Measurements from ENCODE around the gene MED17. TPM values are rescaled to one million over a fixed set of nuclear protein-coding genes. Genes with fewer than 3 reads are reported as not detected.
A peak's percentile ranks its signal among the peaks of the same experiment; 100 is the strongest.
"Not testable (repeated sequence)": the region's sequence is repeated elsewhere in the genome, so short reads cannot be mapped to it uniquely, and the experiment has no call there.

MED17 gene
- total and polyA plus RNA-seq, 3 experiments from 2014 or later: 25.1 to 42.8 (median 39.4) TPM

- peaks cover 39% of the 10 kb centered on the region for H3K36me3 ChIP-seq (ENCODE audit: insufficient read depth, low read length)
- peak in 4 of 5 donors; percentile 21 to 50 (median 28) for DNase-seq
- Mint-ChIP-seq H3K4me3 (peak overlapping the region; percentile 98 to 100 (median 100)), H3K27me3 (peaks cover 0 to 5% of the 10 kb centered on the region in 2 donors), H3K36me3 (peaks cover 0 to 70% (median 17%) of the 10 kb centered on the region in 3 donors), H3K9me3 (peaks cover 0 to 1% (median 0%) of the 10 kb centered on the region in 5 donors), H3K4me1 (peaks cover 73 to 83% (median 78%) of the 10 kb centered on the region in 3 donors), H3K27ac (peak overlapping the region; percentile 90 to 100 (median 100))
- CTCF ChIA-PET: interaction anchor here (0.7 to 3.7 kb wide), 2 partner anchors 9 to 43 kb away, joined by 3 to 32 read pairs; partner anchors contain the start of gene MED17
- H3K27me3 ChIP-seq (ENCODE audit: insufficient read depth, low read length, poor library complexity, severe bottlenecking): no peaks in the 10 kb centered on the region
- peak overlapping the region; percentile 95 for H3K4me3 ChIP-seq (ENCODE audit: low read length)
- H3K4me1 ChIP-seq (ENCODE audit: insufficient read depth, low read length): peaks cover 63% of the 10 kb centered on the region
- POLR2A ChIA-PET: interaction anchor here (0.7 to 4.6 kb wide), 7 partner anchors 42 to 1955 kb away, joined by 3 to 93 read pairs (median 4); partner anchors contain the start of genes CEP295, MED17, SESN3 and SRSF8
- no peaks in the 10 kb centered on the region for H3K9me3 ChIP-seq (ENCODE audit: low read length)
- H3K27ac ChIP-seq (ENCODE audit: low read depth, low read length): peak overlapping the region; percentile 94
Observed at GRCh38 chr11:93740031-93740729, 43.9 kb upstream of the MED17 start.

DNA sequence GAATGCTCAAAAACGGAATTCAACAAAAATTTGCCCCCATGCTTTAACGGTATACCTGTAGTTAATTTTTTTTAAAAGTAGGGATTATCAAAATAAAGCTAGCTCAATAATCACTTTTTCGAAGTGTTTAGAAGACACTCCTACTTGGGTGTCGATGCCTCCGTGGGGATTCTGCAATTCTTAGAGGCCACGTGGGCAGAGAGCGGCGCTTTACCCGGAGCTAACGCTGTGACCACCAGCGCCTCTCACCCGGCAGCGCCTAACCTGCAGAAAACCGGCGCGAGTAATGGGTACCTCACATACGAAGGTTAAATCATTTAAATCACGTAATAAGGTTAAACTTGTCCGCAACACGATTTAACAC, 43.4 kb upstream of the MED17 start:
- no peaks in the 10 kb centered on the region for H3K27me3 ChIP-seq (ENCODE audit: insufficient read depth, low read length, poor library complexity, severe bottlenecking)
- ChIA-PET CTCF (interaction anchor here (0.7 to 3.7 kb wide), 2 partner anchors 9 to 43 kb away, joined by 3 to 32 read pairs; partner anchors contain the start of gene MED17), POLR2A (interaction anchor here (0.7 to 4.6 kb wide), 10 partner anchors 41 to 1955 kb away, joined by 3 to 93 read pairs (median 4); partner anchors contain the start of genes CEP295, MED17, PANX1 and SESN3)
- peak in 4 of 5 donors; percentile 43 to 77 (median 54) for DNase-seq
- Mint-ChIP-seq H3K9me3 (peaks cover 0 to 1% (median 0%) of the 10 kb centered on the region in 5 donors), H3K27ac (peak overlapping the region; percentile 90 to 100 (median 100)), H3K4me1 (peaks cover 71 to 80% (median 75%) of the 10 kb centered on the region in 3 donors), H3K27me3 (peaks cover 0 to 5% of the 10 kb centered on the region in 2 donors), H3K36me3 (peaks cover 0 to 65% (median 16%) of the 10 kb centered on the region in 3 donors), H3K4me3 (peak overlapping the region; percentile 98 to 100 (median 100))
- no peaks in the 10 kb centered on the region for H3K9me3 ChIP-seq (ENCODE audit: low read length)
- peak overlapping the region; percentile 94 for H3K27ac ChIP-seq (ENCODE audit: low read depth, low read length)
- H3K4me3 ChIP-seq (ENCODE audit: low read length): peak overlapping the region; percentile 95
- H3K4me1 ChIP-seq (ENCODE audit: insufficient read depth, low read length): peaks cover 58% of the 10 kb centered on the region
- H3K36me3 ChIP-seq (ENCODE audit: insufficient read depth, low read length): peaks cover 33% of the 10 kb centered on the region

DNA sequence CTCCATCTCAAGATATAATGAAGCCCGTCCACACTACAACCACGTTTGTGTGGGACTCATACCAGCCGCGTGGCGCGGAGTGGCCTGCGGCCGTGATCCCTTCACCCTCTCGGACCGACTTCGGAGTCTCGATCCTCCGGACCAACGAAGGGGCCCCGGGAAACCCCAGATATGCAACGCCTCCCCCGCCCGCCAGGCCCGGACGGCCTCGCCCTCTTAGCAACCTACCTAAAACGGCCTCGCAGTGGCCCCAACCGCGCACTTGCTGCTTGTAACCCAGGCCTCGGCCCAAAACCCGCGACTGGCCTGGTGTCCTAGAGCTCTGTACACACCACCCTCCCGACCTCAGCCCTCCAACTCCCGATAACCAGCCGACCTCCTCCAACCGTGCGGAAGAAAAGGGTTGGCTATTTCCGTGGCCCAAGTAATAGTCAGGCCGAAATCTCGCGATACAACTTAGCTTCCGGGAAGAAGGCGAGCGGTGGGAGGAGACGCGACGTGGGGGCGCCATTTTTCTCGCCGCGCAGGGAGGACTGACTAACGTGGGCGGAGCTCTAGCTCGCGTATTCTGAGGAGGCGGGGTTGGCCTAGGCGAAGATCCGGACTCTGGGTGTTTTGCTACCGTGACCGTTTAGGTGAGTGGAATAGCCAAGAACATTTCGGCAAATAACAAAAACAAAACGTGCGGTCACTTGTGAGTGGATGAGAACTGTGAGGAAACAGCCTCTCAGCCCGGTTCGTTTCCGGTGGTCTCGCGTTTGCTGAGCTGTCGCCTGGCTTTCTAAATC, 42.8 kb upstream of the MED17 start, which contains the start of the genes C11orf54 and TAF1D:
Gene C11orf54 (plus strand): TSS at position 579 of the 788 bp plus-strand sequence. CDS start 5,722 bp downstream, outside the sequence.
Gene TAF1D (minus strand): TSS at position 402 of the 788 bp plus-strand sequence. CDS start 2,191 bp downstream, outside the sequence.
- peaks cover 65 to 78% (median 73%) of the 10 kb centered on the region in 3 donors for H3K4me1 Mint-ChIP-seq
- peaks cover 28% of the 10 kb centered on the region for H3K36me3 ChIP-seq (ENCODE audit: insufficient read depth, low read length)
- peaks cover 52% of the 10 kb centered on the region for H3K4me1 ChIP-seq (ENCODE audit: insufficient read depth, low read length)
- peak within 1 kb of the TSS; percentile 90 to 100 (median 100) for H3K27ac Mint-ChIP-seq
- H3K4me3 ChIP-seq (ENCODE audit: low read length): peak within 1 kb of the TSS; percentile 95
- H3K4me3 Mint-ChIP-seq: peak within 1 kb of the TSS; percentile 98 to 100 (median 100)
- peaks cover 0 to 60% (median 13%) of the 10 kb centered on the region in 3 donors for H3K36me3 Mint-ChIP-seq
- POLR2A ChIA-PET: interaction anchor here (0.7 to 4.6 kb wide), 14 partner anchors 10 to 1490 kb away, joined by 3 to 93 read pairs (median 4); partner anchors contain the start of genes CEP295, FUT4, MED17 and PANX1
- no peaks in the 10 kb centered on the region for H3K9me3 ChIP-seq (ENCODE audit: low read length)
- CTCF ChIA-PET: interaction anchor here (0.6 to 3.7 kb wide), 3 partner anchors 10 to 52 kb away, joined by 3 to 32 read pairs (median 4); partner anchors contain the start of gene MED17
- peak; percentile 95 to 98 (median 96) for DNase-seq
- no peaks in the 10 kb centered on the region for H3K27me3 ChIP-seq (ENCODE audit: insufficient read depth, low read length, poor library complexity, severe bottlenecking)
- peaks cover 0 to 1% (median 0%) of the 10 kb centered on the region in 5 donors for H3K9me3 Mint-ChIP-seq
- peaks cover 0 to 5% of the 10 kb centered on the region in 2 donors for H3K27me3 Mint-ChIP-seq
- peak within 1 kb of the TSS; percentile 94 for H3K27ac ChIP-seq (ENCODE audit: low read depth, low read length)

DNA sequence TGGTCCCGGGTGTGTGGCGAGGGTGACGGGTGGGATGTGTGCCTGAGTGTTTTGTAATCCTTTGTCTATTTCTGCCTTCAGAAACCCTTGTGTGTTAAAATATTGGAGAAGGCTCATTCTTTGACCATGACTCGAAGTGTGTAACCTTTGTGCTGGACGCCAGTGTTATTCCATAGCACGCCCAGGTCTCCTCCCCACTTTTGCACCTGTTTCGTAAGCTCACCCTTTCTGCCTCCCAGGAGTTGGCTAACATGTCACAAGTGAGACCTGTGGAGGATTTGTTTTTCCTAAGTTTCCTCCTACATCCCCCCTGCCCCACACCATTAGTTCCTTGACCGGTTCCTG, 42.2 kb upstream of the MED17 start:
- Histone ChIP-seq H3K36me3 (ENCODE audit: insufficient read depth, low read length) (peaks cover 22% of the 10 kb centered on the region), H3K4me3 (ENCODE audit: low read length) (peak overlapping the region; percentile 95), H3K4me1 (ENCODE audit: insufficient read depth, low read length) (peaks cover 46% of the 10 kb centered on the region), H3K27me3 (ENCODE audit: insufficient read depth, low read length, poor library complexity, severe bottlenecking) (no peaks in the 10 kb centered on the region), H3K27ac (ENCODE audit: low read depth, low read length) (peak overlapping the region; percentile 94), H3K9me3 (ENCODE audit: low read length) (no peaks in the 10 kb centered on the region)
- Mint-ChIP-seq H3K4me1 (peaks cover 59 to 74% (median 70%) of the 10 kb centered on the region in 3 donors), H3K27ac (peak overlapping the region; percentile 90 to 100 (median 100)), H3K4me3 (peak overlapping the region; percentile 98 to 100 (median 100)), H3K36me3 (peaks cover 0 to 57% (median 11%) of the 10 kb centered on the region in 3 donors), H3K27me3 (peaks cover 0 to 5% of the 10 kb centered on the region in 2 donors), H3K9me3 (peaks cover 0 to 1% (median 0%) of the 10 kb centered on the region in 5 donors)
- POLR2A ChIA-PET: interaction anchor here (0.7 to 4.6 kb wide), 12 partner anchors 10 to 1325 kb away, joined by 3 to 93 read pairs (median 4); partner anchors contain the start of genes CEP295, FUT4, MED17 and PANX1
- CTCF ChIA-PET: interaction anchor here (3.7 kb wide), 1 partner anchor 41 kb away, joined by 32 read pairs; the partner anchor contains the start of gene MED17
- no peak for DNase-seq

DNA sequence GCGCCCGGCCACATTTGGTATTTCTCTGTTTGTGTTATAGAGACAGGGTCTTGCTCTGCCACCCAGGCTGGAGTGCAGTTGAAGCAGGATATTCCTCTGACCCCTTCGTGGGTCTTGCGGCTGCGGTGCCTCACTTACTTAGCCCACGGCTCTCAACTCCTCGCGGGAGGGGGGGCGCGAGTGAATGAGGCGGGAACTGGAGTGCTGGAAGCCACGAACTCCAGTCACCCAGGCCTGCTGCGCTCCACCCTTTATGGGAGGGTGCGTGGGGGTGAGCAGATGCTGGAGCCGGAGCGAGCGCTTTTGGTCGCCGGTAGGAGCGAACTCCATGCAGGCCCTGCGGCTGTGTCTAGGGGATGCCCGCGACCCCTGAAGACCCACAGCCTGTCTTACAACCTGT, 40.8 kb upstream of the MED17 start:
- no peaks in the 10 kb centered on the region for H3K27me3 ChIP-seq (ENCODE audit: insufficient read depth, low read length, poor library complexity, severe bottlenecking)
- ChIA-PET POLR2A (no interaction called here), CTCF (interaction anchor here (3.7 kb wide), 1 partner anchor 40 kb away, joined by 32 read pairs; the partner anchor contains the start of gene MED17)
- peaks cover 8% of the 10 kb centered on the region for H3K36me3 ChIP-seq (ENCODE audit: insufficient read depth, low read length)
- no peak overlapping the region for H3K4me3 ChIP-seq (ENCODE audit: low read length)
- H3K4me1 ChIP-seq (ENCODE audit: insufficient read depth, low read length): peaks cover 32% of the 10 kb centered on the region
- peaks cover 0 to 50% (median 4%) of the 10 kb centered on the region in 3 donors for H3K36me3 Mint-ChIP-seq
- no peak for DNase-seq
- H3K27ac Mint-ChIP-seq: peak overlapping the region in 4 of 8 donors; percentile 54 to 90 (median 61)
- H3K27me3 Mint-ChIP-seq: peaks cover 0 to 5% of the 10 kb centered on the region in 2 donors
- H3K9me3 Mint-ChIP-seq: peaks cover 0 to 1% (median 0%) of the 10 kb centered on the region in 5 donors
- peak overlapping the region; percentile 54 to 100 (median 80) for H3K4me3 Mint-ChIP-seq
- peaks cover 45 to 59% (median 55%) of the 10 kb centered on the region in 3 donors for H3K4me1 Mint-ChIP-seq
- H3K9me3 ChIP-seq (ENCODE audit: low read length): no peaks in the 10 kb centered on the region
- H3K27ac ChIP-seq (ENCODE audit: low read depth, low read length): no peak overlapping the region

DNA sequence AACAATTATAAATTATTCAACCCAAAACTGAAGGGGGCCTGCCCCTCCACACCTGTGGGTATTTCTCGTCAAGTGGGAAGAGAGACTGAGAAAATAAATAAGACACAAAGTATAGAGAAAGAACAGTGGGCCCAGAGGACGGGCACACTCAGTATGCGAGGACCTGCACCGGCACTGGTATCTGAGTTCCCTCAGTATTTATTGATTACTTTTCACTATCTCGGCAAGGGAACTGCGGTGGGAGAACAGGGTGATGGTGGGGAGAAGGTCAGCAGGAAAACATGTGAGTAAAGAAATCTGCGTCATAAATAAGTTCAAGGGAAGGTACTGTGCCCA, 39.4 kb upstream of the MED17 start:
- H3K4me3 ChIP-seq (ENCODE audit: low read length): no peak overlapping the region
- no peak overlapping the region for H3K27ac ChIP-seq (ENCODE audit: low read depth, low read length)
- no peaks in the 10 kb centered on the region for H3K9me3 ChIP-seq (ENCODE audit: low read length)
- Mint-ChIP-seq H3K27me3 (peaks cover 0 to 5% of the 10 kb centered on the region in 2 donors), H3K4me1 (peaks cover 32 to 47% (median 43%) of the 10 kb centered on the region in 3 donors), H3K36me3 (peaks cover 0 to 39% (median 3%) of the 10 kb centered on the region in 3 donors), H3K9me3 (peaks cover 0 to 1% (median 0%) of the 10 kb centered on the region in 5 donors), H3K27ac (peak overlapping the region in 1 of 8 donors; percentile 80), H3K4me3 (peak overlapping the region in 1 of 7 donors; percentile 19)
- DNase-seq: no peak
- H3K36me3 ChIP-seq (ENCODE audit: insufficient read depth, low read length): peaks cover 3% of the 10 kb centered on the region
- H3K4me1 ChIP-seq (ENCODE audit: insufficient read depth, low read length): peaks cover 19% of the 10 kb centered on the region
- POLR2A ChIA-PET: no interaction called here
- no peaks in the 10 kb centered on the region for H3K27me3 ChIP-seq (ENCODE audit: insufficient read depth, low read length, poor library complexity, severe bottlenecking)
- CTCF ChIA-PET: no interaction called here

DNA sequence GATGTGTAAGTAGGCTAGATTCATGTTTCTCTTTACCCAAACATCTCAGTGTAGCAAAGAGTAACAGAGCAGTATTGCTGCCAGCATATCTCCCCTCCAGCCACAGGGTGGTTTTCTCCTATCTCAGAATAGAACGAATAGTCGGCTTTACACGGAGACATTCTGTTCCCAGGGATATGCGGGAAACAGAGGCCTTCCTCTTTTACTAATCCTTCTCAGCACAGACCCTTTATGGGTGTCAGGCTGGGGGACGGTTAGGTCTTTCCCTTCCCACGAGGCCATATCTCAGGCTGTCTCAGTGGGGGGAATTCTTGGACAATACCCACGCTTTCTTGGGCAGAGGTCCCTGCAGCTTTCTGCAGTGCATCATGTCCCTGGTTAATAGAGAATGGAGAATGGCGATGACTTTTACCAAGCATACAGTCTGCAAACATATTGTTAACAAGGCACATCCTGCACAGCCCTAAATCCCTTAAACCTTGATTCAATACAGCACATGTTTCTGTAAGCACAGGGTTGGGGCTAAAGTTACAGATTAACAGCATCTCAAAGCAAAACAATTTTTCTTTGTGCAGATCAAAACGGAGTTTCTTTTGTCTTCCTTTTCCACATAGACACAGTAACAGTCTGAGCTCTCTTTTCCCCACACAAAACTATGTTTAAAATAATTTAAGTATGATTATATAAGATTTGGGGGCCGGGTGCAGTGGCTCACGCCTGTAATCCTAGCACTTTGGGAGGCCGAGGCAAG, 38.9 kb upstream of the MED17 start:
- H3K4me3 ChIP-seq (ENCODE audit: low read length); H3K27me3 Mint-ChIP-seq; H3K36me3 ChIP-seq (ENCODE audit: insufficient read depth, low read length); H3K27ac ChIP-seq (ENCODE audit: low read depth, low read length); H3K27me3 ChIP-seq (ENCODE audit: insufficient read depth, low read length, poor library complexity, severe bottlenecking); H3K9me3 Mint-ChIP-seq; CTCF ChIA-PET; DNase-seq; H3K9me3 ChIP-seq (ENCODE audit: low read length); POLR2A ChIA-PET: not testable (repeated sequence)
- peak overlapping the region in 1 of 8 donors; percentile 80 for H3K27ac Mint-ChIP-seq
- peaks cover 13% of the 10 kb centered on the region for H3K4me1 ChIP-seq (ENCODE audit: insufficient read depth, low read length)
- peaks cover 0 to 36% (median 3%) of the 10 kb centered on the region in 3 donors for H3K36me3 Mint-ChIP-seq
- peak overlapping the region in 2 of 7 donors; percentile 19 to 61 for H3K4me3 Mint-ChIP-seq
- peaks cover 26 to 45% (median 41%) of the 10 kb centered on the region in 3 donors for H3K4me1 Mint-ChIP-seq
